Stomach (tissue), 4 donors: ENCODE results near the gene NCBP2L.

Experiments used
- EP300 ChIP-seq: sonication (generic); formaldehyde crosslinking; IDR thresholded peaks from one replicate; pipeline ENCODE4 v1.6.1; 2017; ENCODE audit warnings: antibody characterized with exemption
- POLR2A ChIP-seq, 4 donors: fragments of 450-650 bp; IDR thresholded peaks; one replicate each; pipeline ENCODE4 v1.6.1; 2016; ENCODE audit warnings: antibody characterized with exemption in 4 of 4, control low read depth in 2 of 4, mild to moderate bottlenecking in 1 of 4, moderate library complexity in 1 of 4
- POLR2AphosphoS5 ChIP-seq, 3 donors: sonication (generic); formaldehyde crosslinking; IDR thresholded peaks; one replicate each; pipeline ENCODE4 v1.6.1; 2016; ENCODE audit warnings: antibody characterized with exemption in 3 of 3
- TF ChIP-seq, protein P1 (sequence below), 7 experiments: fragments of 450-650 bp in 4 of 7; fragments of 200-600 bp in 3 of 7; sonication (generic) in 3 of 7; IDR thresholded peaks; one replicate each; pipeline ENCODE4 v1.5.1; 2016 to 2019; ENCODE audit warnings: antibody characterized with exemption in 7 of 7, control low read depth in 2 of 7, mild to moderate bottlenecking in 1 of 7

DNA sequence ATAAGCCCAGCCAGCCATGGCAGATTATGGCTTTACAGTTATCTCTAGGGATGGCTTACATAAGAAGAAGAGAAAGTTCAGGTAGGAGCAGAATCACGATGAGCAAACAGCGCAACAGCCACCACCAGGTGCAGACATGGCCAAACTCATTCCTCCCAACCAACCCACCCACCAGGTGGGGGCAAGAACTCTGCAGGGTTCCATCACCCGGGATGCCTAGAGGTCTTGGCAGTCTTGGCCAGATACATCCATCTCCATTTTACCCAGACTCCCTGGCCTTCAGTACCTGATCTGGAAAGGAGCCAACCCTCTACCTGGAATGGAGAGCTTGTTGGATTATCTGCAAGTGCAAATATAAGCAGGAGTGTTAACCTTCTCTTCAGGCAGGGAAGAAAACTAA lies 9.5 kb upstream of the NCBP2L start:
- TF ChIP-seq, protein P1, sequence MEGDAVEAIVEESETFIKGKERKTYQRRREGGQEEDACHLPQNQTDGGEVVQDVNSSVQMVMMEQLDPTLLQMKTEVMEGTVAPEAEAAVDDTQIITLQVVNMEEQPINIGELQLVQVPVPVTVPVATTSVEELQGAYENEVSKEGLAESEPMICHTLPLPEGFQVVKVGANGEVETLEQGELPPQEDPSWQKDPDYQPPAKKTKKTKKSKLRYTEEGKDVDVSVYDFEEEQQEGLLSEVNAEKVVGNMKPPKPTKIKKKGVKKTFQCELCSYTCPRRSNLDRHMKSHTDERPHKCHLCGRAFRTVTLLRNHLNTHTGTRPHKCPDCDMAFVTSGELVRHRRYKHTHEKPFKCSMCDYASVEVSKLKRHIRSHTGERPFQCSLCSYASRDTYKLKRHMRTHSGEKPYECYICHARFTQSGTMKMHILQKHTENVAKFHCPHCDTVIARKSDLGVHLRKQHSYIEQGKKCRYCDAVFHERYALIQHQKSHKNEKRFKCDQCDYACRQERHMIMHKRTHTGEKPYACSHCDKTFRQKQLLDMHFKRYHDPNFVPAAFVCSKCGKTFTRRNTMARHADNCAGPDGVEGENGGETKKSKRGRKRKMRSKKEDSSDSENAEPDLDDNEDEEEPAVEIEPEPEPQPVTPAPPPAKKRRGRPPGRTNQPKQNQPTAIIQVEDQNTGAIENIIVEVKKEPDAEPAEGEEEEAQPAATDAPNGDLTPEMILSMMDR (IDR thresholded peaks at IDR 0.05): no peak
- TF ChIP-seq POLR2A (IDR thresholded peaks at IDR 0.05) (no peak), POLR2AphosphoS5 (IDR thresholded peaks at IDR 0.05) (no peak), EP300 (no peak)
